LNCAP (cell line): Measurements from ENCODE around the gene PERM1.

Experiments used
- TF ChIP-seq, protein P1 (sequence below): fragments of 450-650 bp; IDR thresholded peaks from 2 replicates; pipeline ENCODE4 v1.5.1; 2017; ENCODE audit warnings: mild to moderate bottlenecking

PERM1 gene

DNA sequence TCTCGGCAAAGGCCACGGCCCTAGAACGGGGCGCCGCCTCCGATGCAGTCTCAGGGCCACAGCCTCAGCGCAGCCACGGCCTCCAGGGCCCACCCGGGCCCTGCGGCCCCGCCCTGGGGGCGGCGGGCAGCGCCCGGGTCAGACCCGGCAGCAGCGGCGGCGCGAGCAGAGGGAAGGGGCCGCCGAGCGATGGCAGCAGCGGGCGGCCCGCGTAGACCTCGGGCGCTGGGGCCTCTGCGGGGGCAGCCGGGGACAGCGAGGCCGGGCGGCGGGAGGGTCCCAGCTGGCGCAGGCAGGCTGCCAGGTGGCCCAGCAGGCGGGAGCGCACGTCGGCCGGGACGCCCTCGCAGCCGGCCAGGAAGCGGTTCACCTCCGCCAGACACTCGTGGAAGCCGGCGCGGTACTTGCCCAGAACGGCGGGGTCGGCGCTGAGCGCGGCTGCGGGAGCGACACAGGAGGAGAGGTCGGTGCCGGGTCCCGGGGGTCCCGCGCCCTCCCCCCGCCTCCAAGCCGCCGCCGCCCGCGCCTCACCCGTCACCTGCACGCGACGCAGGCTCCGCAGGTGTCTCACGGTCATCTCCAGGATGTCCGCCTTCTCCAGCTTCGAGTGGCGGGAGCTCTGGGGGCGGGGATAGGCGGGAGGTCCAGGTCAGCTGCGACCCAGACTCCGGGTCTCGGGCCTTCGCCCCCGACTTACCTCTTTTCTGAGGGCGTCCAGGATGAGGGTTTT lies 17.3 kb upstream of the PERM1 start:
- TF ChIP-seq, protein P1, sequence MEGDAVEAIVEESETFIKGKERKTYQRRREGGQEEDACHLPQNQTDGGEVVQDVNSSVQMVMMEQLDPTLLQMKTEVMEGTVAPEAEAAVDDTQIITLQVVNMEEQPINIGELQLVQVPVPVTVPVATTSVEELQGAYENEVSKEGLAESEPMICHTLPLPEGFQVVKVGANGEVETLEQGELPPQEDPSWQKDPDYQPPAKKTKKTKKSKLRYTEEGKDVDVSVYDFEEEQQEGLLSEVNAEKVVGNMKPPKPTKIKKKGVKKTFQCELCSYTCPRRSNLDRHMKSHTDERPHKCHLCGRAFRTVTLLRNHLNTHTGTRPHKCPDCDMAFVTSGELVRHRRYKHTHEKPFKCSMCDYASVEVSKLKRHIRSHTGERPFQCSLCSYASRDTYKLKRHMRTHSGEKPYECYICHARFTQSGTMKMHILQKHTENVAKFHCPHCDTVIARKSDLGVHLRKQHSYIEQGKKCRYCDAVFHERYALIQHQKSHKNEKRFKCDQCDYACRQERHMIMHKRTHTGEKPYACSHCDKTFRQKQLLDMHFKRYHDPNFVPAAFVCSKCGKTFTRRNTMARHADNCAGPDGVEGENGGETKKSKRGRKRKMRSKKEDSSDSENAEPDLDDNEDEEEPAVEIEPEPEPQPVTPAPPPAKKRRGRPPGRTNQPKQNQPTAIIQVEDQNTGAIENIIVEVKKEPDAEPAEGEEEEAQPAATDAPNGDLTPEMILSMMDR = no peak; the same call in 1 of the 2 replicates

DNA sequence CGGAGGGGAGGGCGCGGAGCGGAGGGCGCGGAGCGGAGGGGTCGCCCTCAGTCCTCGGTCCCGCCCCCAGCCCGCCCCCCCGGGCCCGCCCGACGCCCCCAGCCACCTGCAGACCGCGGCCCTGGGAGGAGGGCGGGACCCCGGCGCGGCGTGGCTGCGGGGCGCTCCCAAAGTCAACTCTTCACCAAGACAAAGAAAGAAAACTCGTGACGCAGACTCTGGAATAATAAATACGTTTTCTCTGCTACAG lies 16.8 kb upstream of the PERM1 start:
- TF ChIP-seq, protein P1 = no peak

DNA sequence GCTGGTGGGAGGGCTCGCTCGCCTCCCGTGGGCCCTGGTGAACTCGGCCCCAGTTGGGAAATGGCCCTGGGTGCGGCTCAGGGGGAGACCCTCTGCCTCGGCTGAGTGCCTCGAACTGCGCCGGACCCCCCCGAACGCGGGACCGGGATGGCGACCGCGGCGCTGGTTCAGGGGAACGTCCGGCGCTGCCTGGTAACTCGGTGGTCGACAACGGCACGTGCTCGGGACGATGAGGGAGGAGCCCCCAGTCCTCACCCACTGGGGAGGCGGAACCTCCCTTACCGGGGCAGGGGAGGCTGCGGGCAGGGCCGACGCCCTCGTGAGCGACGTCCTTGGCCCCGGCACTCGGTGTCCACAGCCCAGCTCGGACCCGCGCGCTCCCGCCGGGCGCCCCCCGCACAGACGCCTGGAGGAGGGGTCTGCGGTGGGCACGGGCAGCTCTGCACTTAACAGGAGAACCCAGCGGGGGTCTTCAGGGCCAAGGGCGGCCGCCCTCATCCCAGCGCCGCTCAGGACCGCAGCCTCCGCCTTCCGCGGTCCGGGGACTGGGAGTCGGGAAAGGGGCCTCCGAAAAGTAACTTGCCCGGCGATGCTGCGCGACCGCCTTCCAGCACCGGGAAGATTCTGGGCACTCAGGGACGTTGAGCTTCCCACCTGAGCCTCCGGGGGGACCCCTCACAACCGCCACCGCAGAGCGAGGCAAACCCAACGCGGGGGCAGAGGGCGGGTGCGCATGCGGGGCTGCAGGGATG lies 16.3 kb upstream of the PERM1 start:
- TF ChIP-seq, protein P1 = no peak

DNA sequence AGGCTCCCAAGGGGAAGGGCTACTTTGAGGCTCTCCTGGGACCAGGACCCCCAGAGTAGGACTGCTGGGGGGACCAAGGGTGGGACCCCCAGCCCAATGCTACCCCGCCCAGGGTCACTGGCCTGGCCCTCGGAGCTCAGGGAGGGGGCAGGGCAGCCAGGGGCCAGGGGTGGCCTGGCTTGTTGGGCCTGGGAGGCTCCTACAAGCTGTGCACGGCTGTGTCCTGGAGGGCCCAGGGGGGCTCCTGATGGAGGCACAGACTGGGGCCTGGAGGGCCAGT lies 15.8 kb upstream of the PERM1 start:
- TF ChIP-seq, protein P1 = no peak

DNA sequence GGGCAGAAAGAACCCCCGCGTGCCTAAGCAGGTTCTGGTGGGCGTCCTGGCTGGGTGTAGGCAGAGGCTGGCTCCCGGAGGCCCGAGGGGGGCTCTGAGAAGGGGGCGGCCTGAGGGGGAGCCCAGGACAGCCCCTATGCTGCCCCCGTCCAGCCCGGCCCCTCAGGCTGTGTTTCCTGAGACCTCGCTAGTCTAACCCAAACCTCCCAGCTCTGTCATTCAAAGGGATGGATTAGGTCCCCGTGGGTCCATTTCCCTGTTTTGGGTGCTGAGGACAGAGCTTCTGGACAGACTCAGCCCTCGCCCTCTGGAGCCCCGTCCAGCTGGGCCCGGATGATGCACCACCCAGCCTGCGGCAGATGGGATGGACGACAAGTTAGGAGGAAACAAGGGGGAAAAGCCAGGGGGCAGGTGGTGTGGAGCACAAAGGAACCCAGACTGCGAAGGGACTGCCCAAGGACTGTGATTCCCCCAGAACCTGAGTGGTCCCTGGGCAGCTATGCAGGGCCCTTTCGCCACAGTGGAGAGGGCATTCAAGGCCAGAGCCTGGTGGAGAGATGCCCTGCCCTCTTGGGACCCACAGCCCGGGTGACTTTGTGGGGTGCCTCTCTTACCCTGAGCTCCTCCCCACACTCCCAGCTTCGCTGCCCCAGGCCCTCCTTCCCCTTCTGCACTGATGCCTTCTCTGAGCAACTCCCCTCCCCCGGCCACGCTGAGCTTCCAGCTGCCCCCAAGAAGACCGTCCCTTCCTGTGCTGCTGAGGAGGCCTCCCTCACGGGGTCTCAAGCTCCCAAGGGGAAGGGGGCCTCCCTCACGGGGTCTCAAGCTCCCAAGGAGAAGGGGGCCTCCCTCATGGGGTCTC lies 15.2 kb upstream of the PERM1 start:
- TF ChIP-seq, protein P1 = no peak

DNA sequence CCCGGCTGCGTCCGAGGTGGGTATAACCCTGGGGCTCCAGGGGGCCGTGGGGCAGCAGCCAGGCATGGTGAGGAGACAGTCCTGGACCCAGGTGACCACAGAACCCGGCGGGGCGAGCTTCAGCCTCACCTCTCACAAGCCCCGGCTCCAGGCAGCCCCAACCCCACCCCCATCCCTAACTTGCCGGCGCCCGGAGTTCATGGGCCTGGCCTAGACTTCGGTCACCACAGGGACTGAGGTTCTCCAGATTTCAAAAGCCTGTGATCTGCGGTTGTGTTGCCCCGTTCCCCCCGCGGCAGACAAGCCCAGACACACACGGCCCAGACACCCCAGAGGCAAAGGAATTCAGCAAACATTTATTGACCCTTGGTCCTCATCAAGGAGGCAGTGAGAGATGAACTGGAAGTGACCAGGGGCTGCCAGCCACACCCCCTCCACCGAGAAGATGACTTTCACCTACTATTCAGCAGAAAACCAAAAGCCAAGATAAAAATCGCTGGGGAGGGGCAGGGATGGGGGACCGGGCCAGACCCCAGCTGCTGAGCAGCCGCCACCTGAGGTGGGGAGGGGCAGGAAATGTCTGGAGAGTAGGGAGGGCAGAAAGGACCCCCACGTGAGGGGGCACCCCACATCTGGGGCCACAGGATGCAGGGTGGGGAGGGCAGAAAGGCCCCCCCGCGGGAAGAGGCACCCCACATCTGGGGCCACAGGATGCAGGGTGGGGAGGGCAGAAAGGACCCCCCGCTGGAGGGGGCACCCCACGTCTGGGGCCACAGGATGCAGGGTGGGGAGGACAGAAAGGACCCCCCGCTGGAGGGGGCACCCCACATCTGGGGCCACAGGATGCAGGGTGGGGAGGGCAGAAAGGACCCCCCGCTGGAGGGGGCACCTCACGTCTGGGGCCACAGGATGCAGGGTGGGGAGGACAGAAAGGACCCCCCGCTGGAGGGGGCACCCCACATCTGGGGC lies 14.1 kb upstream of the PERM1 start:
- TF ChIP-seq, protein P1 = no peak
